Stimulated activated CD8-positive, alpha-beta memory T cell treated with anti-CD3 and anti-CD28 coated beads, Interleukin-12 subunit alpha, Interleukin-12 subunit beta, amount 100 ng/mL, for 4 hours (primary cell): ENCODE results near the gene HIC1.

Source experiments
- DNase-seq: peaks from one replicate; pipeline ENCODE4 v3.0.0-alpha.2; 2020; ENCODE audit warnings: low read depth

HIC1 gene

GRCh38 chr17:2025220-2025621 is 29.7 kb upstream of the HIC1 start, which contains the start of gene RTN4RL1:
RTN4RL1 (minus strand) TSS chr17:2025334; CDS start chr17:2024865, 469 bp downstream.
- DNase-seq, result peak; percentile 53

GRCh38 chr17:2025622-2026309 is 29.1 kb upstream of the HIC1 start:
- DNase-seq, result no peak

GRCh38 chr17:2027528-2028233 is 27.2 kb upstream of the HIC1 start:
- DNase-seq, result no peak

GRCh38 chr17:2028234-2028614 is 26.7 kb upstream of the HIC1 start:
- DNase-seq, result no peak

- DNase-seq, result no peak
Observed at GRCh38 chr17:2028737-2029136, 26.2 kb upstream of the HIC1 start.

- peak; percentile 75 for DNase-seq
Observed at GRCh38 chr17:2029911-2030778, 24.8 kb upstream of the HIC1 start, which contains the start of gene DPH1. DPH1 (plus strand) TSS chr17:2030153; CDS start chr17:2030170, 17 bp downstream.

GRCh38 chr17:2030779-2031163 is 24.1 kb upstream of the HIC1 start:
- DNase-seq, result no peak

GRCh38 chr17:2033153-2033552 is 21.8 kb upstream of the HIC1 start:
- DNase-seq, result no peak

GRCh38 chr17:2034157-2034556 is 20.7 kb upstream of the HIC1 start:
- no peak for DNase-seq

GRCh38 chr17:2034806-2035540 is 19.9 kb upstream of the HIC1 start:
- no peak for DNase-seq

- DNase-seq, result no peak
Observed at GRCh38 chr17:2035541-2036488, 19.1 kb upstream of the HIC1 start.

GRCh38 chr17:2037155-2037554 is 17.7 kb upstream of the HIC1 start:
- no peak for DNase-seq

GRCh38 chr17:2040219-2040827 is 14.6 kb upstream of the HIC1 start:
- no peak for DNase-seq

GRCh38 chr17:2040942-2041560 is 13.9 kb upstream of the HIC1 start:
- no peak for DNase-seq

GRCh38 chr17:2041561-2042389 is 13.1 kb upstream of the HIC1 start, which contains the start of gene OVCA2:
OVCA2 (plus strand) TSS chr17:2042022; CDS start chr17:2042048, 26 bp downstream.
- DNase-seq, result peak; percentile 95

- DNase-seq, result no peak
Observed at GRCh38 chr17:2042390-2042847, 12.5 kb upstream of the HIC1 start.

- DNase-seq, result no peak
Observed at GRCh38 chr17:2042933-2043332, 12.0 kb upstream of the HIC1 start.

- DNase-seq, result no peak
Observed at GRCh38 chr17:2043785-2044184, 11.1 kb upstream of the HIC1 start.
